ENCODE measurements around the gene TNFRSF8.

- TF ChIP-seq ATF3 (CRISPR knock-in tag; conservative IDR thresholded peaks at IDR 0.05) (no peak), CTCF (IDR thresholded peaks at IDR 0.05) (no peak)
Measured at GRCh38 chr1:12150456-12151200, 87.5 kb downstream of the TNFRSF8 start.
